Spleen (tissue), 11 donors: ENCODE measurements around the gene SMCO4. TPM values are rescaled to one million over a fixed set of nuclear protein-coding genes. Genes with fewer than 3 reads are reported as not detected.
"Not testable (repeated sequence)": the region's sequence is repeated elsewhere in the genome, so short reads cannot be mapped to it uniquely, and the experiment has no call there.

Experiments used
- DNase-seq: peaks from one replicate; pipeline ENCODE4 v3.0.0-alpha.2; 2020
- H3K27ac ChIP-seq, 8 donors: fragments of 200-600 bp; sonication (generic) in 7 of 8; 1 replicate in 4 of 8; 2 replicates in 4 of 8; pipeline versions ENCODE4 v1.5.0 to v1.8.0; 2016 to 2021; ENCODE audit warnings: inconsistent platforms in 4 of 8, mild to moderate bottlenecking in 4 of 8, moderate library complexity in 1 of 8
- H3K27me3 ChIP-seq, 7 donors: fragments of 200-600 bp; sonication (generic) in 6 of 7; replicated peaks in 1 of 7; 1 replicate in 4 of 7; 2 replicates in 3 of 7; pipeline versions ENCODE4 v1.5.0 to v1.8.0; 2016 to 2021; ENCODE audit warnings: inconsistent platforms in 3 of 7, mild to moderate bottlenecking in 1 of 7
- H3K36me3 ChIP-seq, 6 donors: fragments of 200-600 bp; sonication (generic) in 5 of 6; 1 replicate in 4 of 6; 2 replicates in 2 of 6; pipeline versions ENCODE4 v1.5.0 to v1.8.0; 2016 to 2021; ENCODE audit warnings: inconsistent platforms in 2 of 6
- H3K4me1 ChIP-seq, 6 donors: fragments of 200-600 bp; sonication (generic) in 5 of 6; 1 replicate in 3 of 6; 2 replicates in 3 of 6; pipeline versions ENCODE4 v1.5.0 to v1.8.0; 2016 to 2021; ENCODE audit warnings: inconsistent platforms in 3 of 6
- H3K4me3 ChIP-seq, 8 donors: fragments of 200-600 bp; sonication (generic) in 7 of 8; 1 replicate in 4 of 8; 2 replicates in 4 of 8; pipeline versions ENCODE4 v1.5.0 to v1.8.0; 2016 to 2021; ENCODE audit warnings: inconsistent platforms in 4 of 8, mild to moderate bottlenecking in 4 of 8, moderate library complexity in 2 of 8
- H3K9me3 ChIP-seq, 8 donors: fragments of 200-600 bp; sonication (generic) in 7 of 8; 1 replicate in 4 of 8; 2 replicates in 4 of 8; pipeline versions ENCODE4 v1.5.0 to v1.8.0; 2016 to 2021; ENCODE audit warnings: inconsistent platforms in 4 of 8
- POLR2A ChIP-seq, 3 donors: fragments of 450-650 bp; IDR thresholded peaks; one replicate each; pipeline ENCODE4 v1.5.1; 2017; ENCODE audit warnings: antibody characterized with exemption in 3 of 3, mild to moderate bottlenecking in 1 of 3
- POLR2AphosphoS5 ChIP-seq, 3 donors: sonication (generic); formaldehyde crosslinking; IDR thresholded peaks; one replicate each; pipeline ENCODE4 v1.5.1; 2017; ENCODE audit warnings: antibody characterized with exemption in 3 of 3
- WGBS, 5 donors: extraction: QIAGEN DNeasy Blood & Tissue Kit in 3 of 5; methylation state at CpG; one replicate each; pipeline versions ENCODE4 v1.1.5 to v1.1.7; 2013 to 2018; 5-methylcytosine and 5-hydroxymethylcytosine counted together
- intact Hi-C: fragments of 100-400 bp; cut with DNase I; formaldehyde crosslinking; loops from one replicate; pipeline ENCODE4 v1.15.0; 2023; ENCODE audit warnings: low total_unique reads
- polyA plus RNA-seq, 3 donors: library from polyadenylated mRNA; stranded (reverse); fragments of 200-250 nt; gene quantifications; one replicate each; pipeline ENCODE4 v1.2.1, GENCODE V29; 2013
- small RNA-seq, 4 donors: library from RNA; depleted of rRNA; stranded (forward); fragments of <200 nt; gene quantifications; one replicate each; pipeline ENCODE3, GENCODE V24; 2016
- total RNA-seq, 7 donors: library from RNA; depleted of rRNA in 3 of 7; stranded (reverse); fragments of >200 nt in 3 of 7; fragmentation: NEBNext Ultra II Directional in 4 of 7; extraction: Animal tissue kit (Norgen Biotek cat#: 25700) in 4 of 7; gene quantifications; one replicate each; pipeline versions ENCODE4 v1.1.0 to v1.2.1, GENCODE V29; 2016 to 2021
- TF ChIP-seq, protein P1 (sequence below), 11 experiments: fragments of 200-600 bp in 7 of 11; fragments of 450-650 bp in 4 of 11; sonication (generic) in 4 of 11; IDR thresholded peaks in 8 of 11; conservative IDR thresholded peaks in 3 of 11; 1 replicate in 7 of 11; 2 replicates in 4 of 11; pipeline versions ENCODE4 v1.4.0 to v1.8.0; 2016 to 2021; ENCODE audit warnings: antibody characterized with exemption in 11 of 11, inconsistent platforms in 4 of 11, mild to moderate bottlenecking in 1 of 11
- donor health status: healthy with polysubstance abuse.
- donor health status: DM: no; HTN: no; CAD: no; lungs with moderate emphysema.
- donor health status: DM: no; HTN: no; CAD: no.
- donor health status: Bipolar disorder and iron deficiency.
- donor health status: healthy.
- donor health status: DM: no; HTN: no; CAD: no.
- donor health status: DM: yes; HTN: yes; CAD: no.

The SMCO4 gene
- total and polyA plus RNA-seq, 10 donors = 21.8 to 74.1 (median 51.9) TPM

- no peak overlapping the region for H3K27ac ChIP-seq
- intact Hi-C loops = no loop called here
- peaks cover 0 to 16% (median 0%) of the 10 kb centered on the region in 8 donors for H3K9me3 ChIP-seq
- H3K27me3 ChIP-seq = no peaks in the 10 kb centered on the region
- H3K4me1 ChIP-seq = no peaks in the 10 kb centered on the region
- no peak overlapping the region for H3K4me3 ChIP-seq
- no peak for DNase-seq
- WGBS, 5 donors = 76 to 96% (median 86%) methylated on average over 5 to 8 of the region's 8 CpGs
- no peaks in the 10 kb centered on the region for H3K36me3 ChIP-seq
- TF ChIP-seq, protein P1, sequence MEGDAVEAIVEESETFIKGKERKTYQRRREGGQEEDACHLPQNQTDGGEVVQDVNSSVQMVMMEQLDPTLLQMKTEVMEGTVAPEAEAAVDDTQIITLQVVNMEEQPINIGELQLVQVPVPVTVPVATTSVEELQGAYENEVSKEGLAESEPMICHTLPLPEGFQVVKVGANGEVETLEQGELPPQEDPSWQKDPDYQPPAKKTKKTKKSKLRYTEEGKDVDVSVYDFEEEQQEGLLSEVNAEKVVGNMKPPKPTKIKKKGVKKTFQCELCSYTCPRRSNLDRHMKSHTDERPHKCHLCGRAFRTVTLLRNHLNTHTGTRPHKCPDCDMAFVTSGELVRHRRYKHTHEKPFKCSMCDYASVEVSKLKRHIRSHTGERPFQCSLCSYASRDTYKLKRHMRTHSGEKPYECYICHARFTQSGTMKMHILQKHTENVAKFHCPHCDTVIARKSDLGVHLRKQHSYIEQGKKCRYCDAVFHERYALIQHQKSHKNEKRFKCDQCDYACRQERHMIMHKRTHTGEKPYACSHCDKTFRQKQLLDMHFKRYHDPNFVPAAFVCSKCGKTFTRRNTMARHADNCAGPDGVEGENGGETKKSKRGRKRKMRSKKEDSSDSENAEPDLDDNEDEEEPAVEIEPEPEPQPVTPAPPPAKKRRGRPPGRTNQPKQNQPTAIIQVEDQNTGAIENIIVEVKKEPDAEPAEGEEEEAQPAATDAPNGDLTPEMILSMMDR (IDR thresholded peaks at IDR 0.05 in 8 of 11, conservative IDR thresholded peaks at IDR 0.05 in 3 of 11) = no peak
- TF ChIP-seq POLR2A (IDR thresholded peaks at IDR 0.05) (no peak), POLR2AphosphoS5 (IDR thresholded peaks at IDR 0.05) (no peak)
Measured at GRCh38 chr11:93444617-93445073, 98.5 kb downstream of the SMCO4 start.

DNA sequence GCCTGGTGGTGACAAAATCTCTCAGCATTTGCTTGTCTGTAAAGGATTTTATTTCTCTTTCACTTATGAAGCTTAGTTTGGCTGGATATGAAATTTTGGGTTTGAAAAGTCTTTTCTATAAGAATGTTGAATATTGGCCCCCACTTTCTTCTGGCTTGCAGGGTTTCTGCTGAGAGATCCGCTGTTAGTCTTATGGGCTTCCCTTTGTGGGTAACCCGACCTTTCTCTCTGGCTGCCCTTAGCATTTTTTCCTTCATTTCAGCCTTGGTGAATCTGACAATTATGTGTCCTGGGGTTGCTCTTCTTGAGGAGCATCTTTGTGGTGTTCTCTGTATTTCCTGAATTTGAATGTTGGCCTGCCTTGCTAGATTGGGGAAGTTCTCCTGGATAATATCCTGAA, 100.0 kb downstream of the SMCO4 start:
- DNase-seq, H3K27ac ChIP-seq, H3K36me3 ChIP-seq, H3K4me1 ChIP-seq, intact Hi-C loops, H3K4me3 ChIP-seq, H3K27me3 ChIP-seq: not testable (repeated sequence)
- 86 to 93% (median 89%) methylated on average over 2 of the region's 2 CpGs for WGBS, 5 donors
- peaks cover 0 to 16% (median 0%) of the 10 kb centered on the region in 8 donors for H3K9me3 ChIP-seq

GRCh38 chr11:93432247-93432646, 110.9 kb downstream of the SMCO4 start:
- 66 to 84% (median 69%) methylated on average over 3 of the region's 3 CpGs for WGBS, 5 donors
- intact Hi-C loops = no loop called here
- no peak for DNase-seq
- H3K9me3 ChIP-seq = no peaks in the 10 kb centered on the region
- no peak overlapping the region for H3K27ac ChIP-seq
- H3K4me1 ChIP-seq = no peaks in the 10 kb centered on the region
- H3K4me3 ChIP-seq = no peak overlapping the region
- no peaks in the 10 kb centered on the region for H3K36me3 ChIP-seq
- no peaks in the 10 kb centered on the region for H3K27me3 ChIP-seq
- TF ChIP-seq, protein P1 (IDR thresholded peaks at IDR 0.05 in 8 of 11, conservative IDR thresholded peaks at IDR 0.05 in 3 of 11) = no peak
- TF ChIP-seq POLR2AphosphoS5 (IDR thresholded peaks at IDR 0.05) = no peak
- TF ChIP-seq POLR2A (IDR thresholded peaks at IDR 0.05) = no peak

Small RNA genes lying within 50 kb of the gene (small RNA-seq; reads per million reads assigned to genes)
- 0 reads per million in 4 donors for gene RN7SL223P

Other genes with a start within 250 kb of the SMCO4 start
- gene DEUP1, start 212.6 kb downstream of the SMCO4 start, total RNA-seq = not detected
- under 1 TPM in 1 of 3 donors, not detected in 2; 0.03 TPM for gene DEUP1, start 212.6 kb downstream of the SMCO4 start, polyA plus RNA-seq
- 10 to 100 TPM; 13.4 to 31.5 (median 14.9) TPM for gene CEP295, start 118.3 kb upstream of the SMCO4 start, total RNA-seq
- gene CEP295, start 118.3 kb upstream of the SMCO4 start, polyA plus RNA-seq = 10 to 100 TPM in 1 of 3 donors, 1 to 10 TPM in 2; 7.7 to 10.1 (median 8.2) TPM
- 100 to 1,000 TPM in 6 of 7 donors, 10 to 100 TPM in 1; 99.4 to 244 (median 115) TPM for gene TAF1D, start 198.1 kb upstream of the SMCO4 start, total RNA-seq
- gene TAF1D, start 198.1 kb upstream of the SMCO4 start, polyA plus RNA-seq = 100 to 1,000 TPM; 127 to 174 (median 140) TPM
- 10 to 100 TPM; 22.5 to 36.3 (median 28.7) TPM for gene C11orf54, start 198.3 kb upstream of the SMCO4 start, total RNA-seq
- 10 to 100 TPM; 10.5 to 14.4 (median 10.8) TPM for gene C11orf54, start 198.3 kb upstream of the SMCO4 start, polyA plus RNA-seq
- gene MED17, start 240.9 kb upstream of the SMCO4 start, total RNA-seq = 10 to 100 TPM; 36.1 to 41.3 (median 37.5) TPM
- 10 to 100 TPM; 10.4 to 13.9 (median 12.1) TPM for gene MED17, start 240.9 kb upstream of the SMCO4 start, polyA plus RNA-seq